Erythroblast (primary cell): Measurements from ENCODE around the gene KCNH2.

Experiments used
- GATA1 ChIP-seq: IDR thresholded peaks from 2 replicates; pipeline ENCODE4 v1.6.1; 2011; ENCODE audit warnings: low read depth, mild to moderate bottlenecking, control low read depth, low read length, moderate library complexity
- POLR2A ChIP-seq: IDR thresholded peaks from 2 replicates; pipeline ENCODE4 v1.6.1; 2011; ENCODE audit warnings: mild to moderate bottlenecking, low read length

DNA sequence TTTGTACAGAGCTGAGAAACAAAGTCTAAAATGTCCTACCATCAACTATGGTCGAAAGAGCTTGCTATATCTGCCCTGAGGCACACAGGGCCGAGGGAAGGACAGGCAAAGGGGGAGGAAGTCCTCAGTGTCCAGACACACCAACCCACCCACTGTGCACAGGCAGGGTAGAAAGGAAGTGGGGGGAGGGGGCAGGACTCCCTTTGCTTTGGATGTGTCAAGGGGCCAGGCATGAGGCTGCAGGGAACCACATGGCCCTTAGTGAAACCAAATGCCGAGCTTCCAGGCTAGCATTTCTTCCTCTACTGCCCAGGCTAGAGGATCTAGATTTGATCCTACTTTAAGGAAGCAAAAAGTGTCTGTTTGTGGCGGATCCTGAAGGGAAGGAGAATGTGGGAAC is 28.6 kb downstream of the KCNH2 start:
- TF ChIP-seq POLR2A (no peak), GATA1 (no peak)
